Neural cell (in vitro differentiated cells): ENCODE measurements around the gene GSTM5. TPM values are rescaled to one million over a fixed set of nuclear protein-coding genes. Genes with fewer than 3 reads are reported as not detected.
"Not testable (repeated sequence)": the region's sequence is repeated elsewhere in the genome, so short reads cannot be mapped to it uniquely, and the experiment has no call there.

Experiments used
- H2AFZ ChIP-seq: fragments of 200-600, 300-800 bp; sonication (generic), shearing (Covaris generic); 2 replicates; pipeline ENCODE4 v1.6.0; 2014; ENCODE audit warnings: low read depth, mild to moderate bottlenecking, antibody characterized with exemption, low read length, moderate library complexity
- H3F3A ChIP-seq: fragments of 200-600 bp; shearing (Covaris generic); 2 replicates; pipeline ENCODE4 v1.6.1; 2016; ENCODE audit warnings: mild to moderate bottlenecking, moderate library complexity, mixed read lengths, antibody characterized with exemption, low read length; ENCODE audit not compliant: insufficient read depth, poor library complexity, severe bottlenecking
- H3K27ac ChIP-seq: fragments of 200-600, 300-800 bp; sonication (generic), shearing (Covaris generic); 2 replicates; pipeline ENCODE4 v1.5.1; 2014; ENCODE audit warnings: mild to moderate bottlenecking, low read length, moderate library complexity
- H3K27me3 ChIP-seq: fragments of 300-800, 200-600 bp; sonication (generic), shearing (Covaris generic); 2 replicates; pipeline ENCODE4 v1.6.0; 2014; ENCODE audit warnings: mild to moderate bottlenecking, low read depth, low read length, moderate library complexity; ENCODE audit not compliant: insufficient read depth
- H3K36me3 ChIP-seq: fragments of 300-800, 200-600 bp; sonication (generic), shearing (Covaris generic); 2 replicates; pipeline ENCODE4 v1.5.1; 2014; ENCODE audit warnings: mild to moderate bottlenecking, antibody characterized with exemption, low read length, moderate library complexity; ENCODE audit not compliant: insufficient read depth
- H3K4me2 ChIP-seq: fragments of 300-800, 200-600 bp; sonication (generic), shearing (Covaris generic); 2 replicates; pipeline ENCODE4 v1.6.0; 2014; ENCODE audit warnings: mild to moderate bottlenecking, low read length
- H3K4me3 ChIP-seq: fragments of 300-800, 200-600 bp; sonication (generic), shearing (Covaris generic); 2 replicates; pipeline ENCODE4 v1.5.1; 2014; ENCODE audit warnings: mild to moderate bottlenecking, low read length, moderate library complexity
- H3K79me2 ChIP-seq: fragments of 200-600 bp; shearing (Covaris generic); replicated peaks from 2 replicates; pipeline ENCODE4 v1.6.0; 2014; ENCODE audit warnings: mild to moderate bottlenecking, low read length, moderate library complexity; ENCODE audit not compliant: insufficient read depth
- H3K9ac ChIP-seq: fragments of 300-800, 200-600 bp; sonication (generic), shearing (Covaris generic); 2 replicates; pipeline ENCODE4 v1.6.1; 2016; ENCODE audit warnings: mild to moderate bottlenecking, low read length, mixed read lengths
- H3K9me2 ChIP-seq: fragments of 200-600 bp; shearing (Covaris generic); 2 replicates; pipeline ENCODE4 v1.6.1; 2016; ENCODE audit warnings: mild to moderate bottlenecking, low read length, mixed read lengths; ENCODE audit not compliant: insufficient read depth
- H3K9me3 ChIP-seq: fragments of 200-600, 300-800 bp; sonication (generic), shearing (Covaris generic); 2 replicates; pipeline ENCODE4 v1.6.1; 2016; ENCODE audit warnings: mild to moderate bottlenecking, mixed run types, low read length, moderate library complexity, mixed read lengths
- H4K20me1 ChIP-seq: fragments of 200-600 bp; shearing (Covaris generic); 2 replicates; pipeline ENCODE4 v1.6.1; 2016; ENCODE audit warnings: mild to moderate bottlenecking, mixed run types; ENCODE audit not compliant: insufficient read depth
- EP300 ChIP-seq: fragments of 450-650 bp; conservative IDR thresholded peaks from 2 replicates; pipeline ENCODE4 v1.6.1; 2014; ENCODE audit warnings: antibody characterized with exemption, mild to moderate bottlenecking, moderate library complexity; ENCODE audit not compliant: poor library complexity, severe bottlenecking
- EZH2 ChIP-seq: fragments of 200-600, 300-800 bp; shearing (Covaris generic), sonication (generic); IDR thresholded peaks from 2 replicates; pipeline ENCODE4 v1.6.1; 2014; ENCODE audit warnings: antibody characterized with exemption, low read length, borderline replicate concordance, mild to moderate bottlenecking; ENCODE audit not compliant: insufficient read depth, poor library complexity, severe bottlenecking
- MXI1 ChIP-seq: fragments of 450-650 bp; conservative IDR thresholded peaks from 2 replicates; pipeline ENCODE4 v1.6.1; 2014; ENCODE audit warnings: antibody characterized with exemption, mild to moderate bottlenecking; ENCODE audit not compliant: poor library complexity, severe bottlenecking
- POLR2AphosphoS5 ChIP-seq: IDR thresholded peaks from 2 replicates; pipeline ENCODE4 v1.6.1; 2012
- RAD21 ChIP-seq: fragments of 450-650 bp; conservative IDR thresholded peaks from 2 replicates; pipeline ENCODE4 v1.6.1; 2014; ENCODE audit warnings: antibody characterized with exemption, mild to moderate bottlenecking, moderate library complexity
- SMC3 ChIP-seq: fragments of 450-650 bp; conservative IDR thresholded peaks from 2 replicates; pipeline ENCODE4 v1.6.1; 2014; ENCODE audit warnings: antibody characterized with exemption, mild to moderate bottlenecking, moderate library complexity; ENCODE audit not compliant: poor library complexity
- TAF1 ChIP-seq: IDR thresholded peaks from 2 replicates; pipeline ENCODE4 v1.6.1; 2012; ENCODE audit warnings: low read depth
- polyA plus RNA-seq: library from polyadenylated mRNA; depleted of rRNA; stranded (reverse); fragments of >200 nt; gene quantifications from 2 replicates; pipeline ENCODE4 v1.2.3, GENCODE V29; 2014
- TF ChIP-seq, protein P1 (sequence below): IDR thresholded peaks from 2 replicates; pipeline ENCODE4 v1.6.1; 2012; ENCODE audit warnings: borderline replicate concordance
- TF ChIP-seq, protein P2 (sequence below): fragments of 450-650 bp; IDR thresholded peaks from 2 replicates; pipeline ENCODE4 v1.5.1; 2014; ENCODE audit warnings: antibody characterized with exemption, mild to moderate bottlenecking, moderate library complexity; ENCODE audit not compliant: poor library complexity, severe bottlenecking

Gene GSTM5
- polyA plus RNA-seq, 1 donor from 2014 or later, result not detected

DNA sequence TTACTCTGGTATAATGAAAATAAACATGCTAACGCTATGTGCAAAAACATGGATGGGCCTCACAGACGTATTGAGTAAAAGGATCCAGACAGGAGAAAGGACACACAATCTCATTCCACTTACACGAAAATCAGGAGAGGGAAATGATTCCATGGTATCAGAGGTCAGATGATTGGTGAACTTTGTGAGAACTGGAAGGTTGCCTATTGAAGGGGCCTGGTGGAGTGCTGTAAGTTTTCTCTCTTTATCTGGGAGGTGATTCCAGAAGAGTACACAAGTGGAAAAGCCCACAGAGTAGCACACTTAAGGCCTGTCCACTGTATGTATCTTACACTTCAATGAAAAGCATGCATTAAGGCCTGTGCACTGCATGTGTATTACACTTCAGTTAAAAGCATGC is 34.6 kb upstream of the GSTM5 start:
- no peak overlapping the region for H3K4me3 ChIP-seq
- no peak overlapping the region for H3K4me2 ChIP-seq
- no peaks in the 10 kb centered on the region for H3K36me3 ChIP-seq
- H3K27ac ChIP-seq, result no peak overlapping the region
- H3F3A ChIP-seq, result no peaks in the 10 kb centered on the region
- no peak overlapping the region for H3K9ac ChIP-seq
- TF ChIP-seq, protein P1, sequence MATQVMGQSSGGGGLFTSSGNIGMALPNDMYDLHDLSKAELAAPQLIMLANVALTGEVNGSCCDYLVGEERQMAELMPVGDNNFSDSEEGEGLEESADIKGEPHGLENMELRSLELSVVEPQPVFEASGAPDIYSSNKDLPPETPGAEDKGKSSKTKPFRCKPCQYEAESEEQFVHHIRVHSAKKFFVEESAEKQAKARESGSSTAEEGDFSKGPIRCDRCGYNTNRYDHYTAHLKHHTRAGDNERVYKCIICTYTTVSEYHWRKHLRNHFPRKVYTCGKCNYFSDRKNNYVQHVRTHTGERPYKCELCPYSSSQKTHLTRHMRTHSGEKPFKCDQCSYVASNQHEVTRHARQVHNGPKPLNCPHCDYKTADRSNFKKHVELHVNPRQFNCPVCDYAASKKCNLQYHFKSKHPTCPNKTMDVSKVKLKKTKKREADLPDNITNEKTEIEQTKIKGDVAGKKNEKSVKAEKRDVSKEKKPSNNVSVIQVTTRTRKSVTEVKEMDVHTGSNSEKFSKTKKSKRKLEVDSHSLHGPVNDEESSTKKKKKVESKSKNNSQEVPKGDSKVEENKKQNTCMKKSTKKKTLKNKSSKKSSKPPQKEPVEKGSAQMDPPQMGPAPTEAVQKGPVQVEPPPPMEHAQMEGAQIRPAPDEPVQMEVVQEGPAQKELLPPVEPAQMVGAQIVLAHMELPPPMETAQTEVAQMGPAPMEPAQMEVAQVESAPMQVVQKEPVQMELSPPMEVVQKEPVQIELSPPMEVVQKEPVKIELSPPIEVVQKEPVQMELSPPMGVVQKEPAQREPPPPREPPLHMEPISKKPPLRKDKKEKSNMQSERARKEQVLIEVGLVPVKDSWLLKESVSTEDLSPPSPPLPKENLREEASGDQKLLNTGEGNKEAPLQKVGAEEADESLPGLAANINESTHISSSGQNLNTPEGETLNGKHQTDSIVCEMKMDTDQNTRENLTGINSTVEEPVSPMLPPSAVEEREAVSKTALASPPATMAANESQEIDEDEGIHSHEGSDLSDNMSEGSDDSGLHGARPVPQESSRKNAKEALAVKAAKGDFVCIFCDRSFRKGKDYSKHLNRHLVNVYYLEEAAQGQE, result no peak
- no peak for TF ChIP-seq MXI1
- TF ChIP-seq POLR2AphosphoS5, result no peak
- TF ChIP-seq EP300, result no peak
- no peak for TF ChIP-seq TAF1
- no peak for TF ChIP-seq RAD21
- no peak for TF ChIP-seq SMC3
- TF ChIP-seq, protein P2, sequence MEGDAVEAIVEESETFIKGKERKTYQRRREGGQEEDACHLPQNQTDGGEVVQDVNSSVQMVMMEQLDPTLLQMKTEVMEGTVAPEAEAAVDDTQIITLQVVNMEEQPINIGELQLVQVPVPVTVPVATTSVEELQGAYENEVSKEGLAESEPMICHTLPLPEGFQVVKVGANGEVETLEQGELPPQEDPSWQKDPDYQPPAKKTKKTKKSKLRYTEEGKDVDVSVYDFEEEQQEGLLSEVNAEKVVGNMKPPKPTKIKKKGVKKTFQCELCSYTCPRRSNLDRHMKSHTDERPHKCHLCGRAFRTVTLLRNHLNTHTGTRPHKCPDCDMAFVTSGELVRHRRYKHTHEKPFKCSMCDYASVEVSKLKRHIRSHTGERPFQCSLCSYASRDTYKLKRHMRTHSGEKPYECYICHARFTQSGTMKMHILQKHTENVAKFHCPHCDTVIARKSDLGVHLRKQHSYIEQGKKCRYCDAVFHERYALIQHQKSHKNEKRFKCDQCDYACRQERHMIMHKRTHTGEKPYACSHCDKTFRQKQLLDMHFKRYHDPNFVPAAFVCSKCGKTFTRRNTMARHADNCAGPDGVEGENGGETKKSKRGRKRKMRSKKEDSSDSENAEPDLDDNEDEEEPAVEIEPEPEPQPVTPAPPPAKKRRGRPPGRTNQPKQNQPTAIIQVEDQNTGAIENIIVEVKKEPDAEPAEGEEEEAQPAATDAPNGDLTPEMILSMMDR, result no peak
- no peak for TF ChIP-seq EZH2
- H3K27me3 ChIP-seq, result no peaks in the 10 kb centered on the region
- no peaks in the 10 kb centered on the region for H3K79me2 ChIP-seq
- no peaks in the 10 kb centered on the region for H4K20me1 ChIP-seq
- no peaks in the 10 kb centered on the region for H3K9me3 ChIP-seq
- H3K9me2 ChIP-seq, result no peaks in the 10 kb centered on the region
- H2AFZ ChIP-seq, result no peak overlapping the region

DNA sequence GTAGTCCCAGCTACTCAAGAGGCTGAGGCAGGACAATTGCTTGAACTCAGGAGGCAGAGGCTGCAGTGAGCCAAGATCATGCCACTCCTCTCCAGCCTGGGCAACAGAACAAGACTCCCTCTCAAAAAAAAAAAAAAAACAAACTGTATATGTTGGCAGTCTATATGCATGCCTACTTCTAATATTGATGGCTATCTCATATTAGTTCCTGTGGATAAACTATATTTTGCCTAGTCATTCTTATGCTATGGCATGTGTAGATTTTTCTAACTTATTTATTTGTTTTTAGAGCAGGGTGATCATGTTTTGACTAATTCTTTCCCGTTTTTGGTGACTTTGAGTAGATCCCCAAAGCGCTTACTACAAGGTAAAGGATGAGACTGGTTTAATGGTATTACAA is 33.4 kb upstream of the GSTM5 start:
- H3K9ac ChIP-seq, H3K4me3 ChIP-seq, H3K27me3 ChIP-seq, H3K27ac ChIP-seq, H3K79me2 ChIP-seq, H2AFZ ChIP-seq, H3K4me2 ChIP-seq, H3K9me2 ChIP-seq, H3F3A ChIP-seq, H4K20me1 ChIP-seq, H3K36me3 ChIP-seq, H3K9me3 ChIP-seq: not testable (repeated sequence)

DNA sequence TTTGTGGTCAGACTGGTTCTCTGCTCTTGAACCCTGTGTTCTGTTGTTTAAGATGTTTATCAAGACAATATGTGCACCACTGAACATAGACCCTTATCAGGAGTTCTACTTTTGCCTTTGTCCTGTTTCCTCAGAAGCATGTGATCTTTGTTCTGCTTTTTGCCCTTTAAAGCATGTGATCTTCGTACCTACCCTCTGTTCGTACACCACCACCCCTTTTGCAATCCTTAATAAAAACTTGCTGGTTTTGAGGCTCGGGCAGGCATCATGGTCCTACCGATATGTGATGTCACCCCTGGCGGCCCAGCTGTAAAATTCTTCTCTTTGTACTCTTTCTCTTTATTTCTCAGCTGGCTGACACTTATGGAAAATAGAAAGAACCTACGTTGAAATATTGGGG is 27.3 kb upstream of the GSTM5 start:
- not testable (repeated sequence) for H2AFZ ChIP-seq, H3K79me2 ChIP-seq, H3K4me2 ChIP-seq, H3K9me3 ChIP-seq, H3F3A ChIP-seq, H3K9ac ChIP-seq, H3K27ac ChIP-seq, H4K20me1 ChIP-seq, H3K27me3 ChIP-seq, H3K36me3 ChIP-seq, H3K4me3 ChIP-seq, H3K9me2 ChIP-seq

DNA sequence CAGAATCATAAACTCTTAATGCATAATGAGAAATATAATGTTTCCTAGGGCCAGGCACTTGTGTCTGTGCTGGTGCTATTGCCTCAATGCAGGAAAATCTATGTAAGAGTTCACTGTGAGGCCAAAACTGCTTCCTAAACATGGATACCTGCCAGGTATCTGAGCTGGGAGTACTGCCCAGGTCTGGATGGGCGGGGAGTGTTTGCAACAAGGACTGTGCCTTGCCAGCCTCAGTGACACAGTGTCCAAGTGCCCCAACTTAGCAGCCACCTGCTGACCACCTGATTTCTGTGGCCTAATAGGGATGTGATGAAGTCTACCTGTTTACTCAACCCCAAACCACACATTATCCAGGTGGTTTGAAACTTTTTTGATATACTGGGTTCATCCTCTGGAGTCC is 26.7 kb upstream of the GSTM5 start:
- not testable (repeated sequence) for H2AFZ ChIP-seq, H3K36me3 ChIP-seq, H3K79me2 ChIP-seq, H3K9me3 ChIP-seq, H3K9me2 ChIP-seq, H3K9ac ChIP-seq, H3K27ac ChIP-seq, H3K27me3 ChIP-seq, H3K4me2 ChIP-seq, H3K4me3 ChIP-seq, H4K20me1 ChIP-seq, H3F3A ChIP-seq

DNA sequence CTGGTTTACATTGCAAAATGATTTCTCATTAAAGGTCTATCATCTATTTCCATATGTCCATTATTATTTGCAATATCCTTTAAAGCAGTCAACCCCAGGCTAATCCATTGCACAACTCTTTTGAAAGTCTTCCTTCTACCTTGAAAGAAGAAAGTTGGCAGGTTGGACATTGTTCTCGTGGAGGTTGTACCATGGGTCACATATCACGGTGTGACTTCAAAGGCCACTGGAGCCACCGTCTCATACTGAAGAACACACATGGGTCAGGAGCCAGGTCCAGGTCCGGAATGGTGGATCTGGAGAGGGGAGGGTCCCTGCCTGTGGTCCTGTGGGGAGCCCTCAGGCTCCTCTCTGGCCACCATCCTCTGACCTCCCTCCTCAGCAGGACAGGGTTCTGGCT is 26.2 kb upstream of the GSTM5 start:
- H3K36me3 ChIP-seq, H3K9me3 ChIP-seq, H3K4me2 ChIP-seq, H3K27me3 ChIP-seq, H3K9ac ChIP-seq, H2AFZ ChIP-seq, H3F3A ChIP-seq, H3K4me3 ChIP-seq, H3K9me2 ChIP-seq, H3K79me2 ChIP-seq, H3K27ac ChIP-seq, H4K20me1 ChIP-seq: not testable (repeated sequence)
